DND-41 (cell line): ENCODE results near the gene PCP2.

ENCODE experiments used
- ATAC-seq: fragments of 200-7000 bp; cut with Tn5 transposase; 3 replicates; pipeline ENCODE4 v1.9.1; 2021; ENCODE audit warnings: low read depth; ENCODE audit not compliant: insufficient read depth
- DNase-seq: peaks from one replicate; pipeline ENCODE4 v3.0.0-alpha.2; 2020
- H2AFZ ChIP-seq: 2 replicates; pipeline ENCODE4 v1.6.0; 2012; ENCODE audit warnings: low read depth, low read length
- H3K27ac ChIP-seq: 2 replicates; pipeline ENCODE4 v1.5.1; 2012; ENCODE audit warnings: low read length, inconsistent platforms
- H3K27me3 ChIP-seq: fragments of 200-600 bp; sonication (generic); 2 replicates; pipeline ENCODE4 v1.6.0; 2012; ENCODE audit warnings: low read length, mild to moderate bottlenecking, inconsistent platforms; ENCODE audit not compliant: insufficient read depth, poor library complexity
- H3K36me3 ChIP-seq: 2 replicates; pipeline ENCODE4 v1.5.1; 2012; ENCODE audit warnings: low read length, inconsistent platforms; ENCODE audit not compliant: insufficient read depth
- H3K4me1 ChIP-seq: 2 replicates; pipeline ENCODE4 v1.5.1; 2012; ENCODE audit warnings: mild to moderate bottlenecking, low read length; ENCODE audit not compliant: insufficient read depth
- H3K4me2 ChIP-seq: 2 replicates; pipeline ENCODE4 v1.6.0; 2012; ENCODE audit warnings: mild to moderate bottlenecking, moderate library complexity, low read length, inconsistent platforms; ENCODE audit not compliant: insufficient read depth
- H3K4me3 ChIP-seq, 2 experiments: fragments of 200-600 bp in 1 of 2; shearing (Covaris generic) in 1 of 2; 2 replicates each; pipeline ENCODE4 v1.5.1; 2012 to 2016; ENCODE audit warnings: inconsistent platforms in 2 of 2, low read length in 2 of 2, mild to moderate bottlenecking in 2 of 2, low read depth in 1 of 2, moderate library complexity in 1 of 2
- H3K79me2 ChIP-seq: 2 replicates; pipeline ENCODE4 v1.6.0; 2012; ENCODE audit warnings: low read length, inconsistent platforms; ENCODE audit not compliant: insufficient read depth
- H3K9ac ChIP-seq: 2 replicates; pipeline ENCODE4 v1.6.0; 2012; ENCODE audit warnings: low read depth, mild to moderate bottlenecking, inconsistent platforms, low read length, moderate library complexity
- H3K9me3 ChIP-seq: 2 replicates; pipeline ENCODE4 v1.5.1; 2012; ENCODE audit warnings: low read length, moderate library complexity, mild to moderate bottlenecking, inconsistent platforms; ENCODE audit not compliant: insufficient read depth, severe bottlenecking
- H4K20me1 ChIP-seq: 2 replicates; pipeline ENCODE4 v1.6.0; 2012; ENCODE audit warnings: low read length; ENCODE audit not compliant: insufficient read depth
- EZH2 ChIP-seq: IDR thresholded peaks from 3 replicates; pipeline ENCODE4 v1.6.1; 2012; ENCODE audit warnings: borderline replicate concordance, low read depth, mild to moderate bottlenecking, moderate library complexity, low read length, inconsistent platforms; ENCODE audit not compliant: severe bottlenecking
- TF ChIP-seq, protein P1 (sequence below): IDR thresholded peaks from 2 replicates; pipeline ENCODE4 v1.5.1; 2012; ENCODE audit warnings: borderline replicate concordance, low read length, moderate library complexity, mild to moderate bottlenecking; ENCODE audit not compliant: poor library complexity, severe bottlenecking; ENCODE audit errors: extremely low read depth

PCP2 gene

DNA sequence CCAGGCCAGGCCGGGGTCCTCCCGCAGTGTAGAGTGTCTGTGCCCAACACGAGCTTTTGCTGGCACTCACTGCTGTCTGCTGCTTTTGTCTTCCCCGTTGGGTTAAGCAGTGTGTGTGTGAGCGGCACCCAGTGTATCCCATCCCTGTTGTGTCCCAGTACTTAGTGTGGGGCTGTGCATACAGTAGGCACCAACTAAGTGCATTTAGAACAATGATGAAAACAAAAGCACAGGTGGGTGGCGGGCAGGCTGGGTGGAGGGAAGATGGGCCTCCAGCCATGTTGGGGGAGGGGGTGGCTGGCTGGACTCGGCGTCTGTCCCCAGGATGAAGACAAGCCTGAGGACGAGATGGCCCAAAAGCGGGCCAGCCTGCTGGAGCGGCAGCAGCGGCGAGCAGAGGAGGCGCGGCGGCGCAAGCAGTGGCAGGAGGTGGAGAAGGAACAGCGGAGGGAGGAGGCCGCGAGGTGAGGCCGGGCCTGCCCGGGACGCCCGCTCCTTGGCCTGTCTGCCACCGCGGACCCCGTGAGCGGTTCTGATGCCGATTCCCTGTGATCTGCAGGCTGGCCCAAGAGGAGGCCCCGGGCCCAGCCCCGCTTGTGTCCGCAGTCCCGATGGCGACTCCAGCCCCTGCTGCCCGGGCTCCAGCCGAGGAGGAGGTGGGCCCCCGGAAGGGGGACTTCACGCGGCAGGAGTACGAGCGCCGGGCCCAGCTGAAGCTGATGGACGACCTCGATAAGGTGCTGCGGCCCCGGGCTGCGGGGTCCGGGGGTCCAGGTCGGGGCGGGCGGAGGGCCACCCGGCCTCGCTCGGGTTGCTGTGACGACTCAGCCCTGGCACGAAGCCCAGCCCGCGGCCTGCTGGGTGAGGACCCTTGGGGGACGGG lies 18.4 kb downstream of the PCP2 start:
- H4K20me1 ChIP-seq: 0 out of 2 replicates have a peak, but pooled peaks cover under 1% of the 10 kb centered on the region
- no peak overlapping the region for H3K4me2 ChIP-seq
- H3K9ac ChIP-seq: no peak overlapping the region
- no peaks in the 10 kb centered on the region for H3K4me1 ChIP-seq
- DNase-seq (no peak), ATAC-seq (no peak)
- H3K27ac ChIP-seq: no peak overlapping the region
- H2AFZ ChIP-seq: no peak overlapping the region
- H3K79me2 ChIP-seq: no peaks in the 10 kb centered on the region
- H3K36me3 ChIP-seq: peaks cover 12% of the 10 kb centered on the region
- H3K9me3 ChIP-seq: no peaks in the 10 kb centered on the region
- no peaks in the 10 kb centered on the region for H3K27me3 ChIP-seq
- H3K4me3 ChIP-seq: no peak overlapping the region
- no peak for TF ChIP-seq EZH2
- TF ChIP-seq, protein P1, sequence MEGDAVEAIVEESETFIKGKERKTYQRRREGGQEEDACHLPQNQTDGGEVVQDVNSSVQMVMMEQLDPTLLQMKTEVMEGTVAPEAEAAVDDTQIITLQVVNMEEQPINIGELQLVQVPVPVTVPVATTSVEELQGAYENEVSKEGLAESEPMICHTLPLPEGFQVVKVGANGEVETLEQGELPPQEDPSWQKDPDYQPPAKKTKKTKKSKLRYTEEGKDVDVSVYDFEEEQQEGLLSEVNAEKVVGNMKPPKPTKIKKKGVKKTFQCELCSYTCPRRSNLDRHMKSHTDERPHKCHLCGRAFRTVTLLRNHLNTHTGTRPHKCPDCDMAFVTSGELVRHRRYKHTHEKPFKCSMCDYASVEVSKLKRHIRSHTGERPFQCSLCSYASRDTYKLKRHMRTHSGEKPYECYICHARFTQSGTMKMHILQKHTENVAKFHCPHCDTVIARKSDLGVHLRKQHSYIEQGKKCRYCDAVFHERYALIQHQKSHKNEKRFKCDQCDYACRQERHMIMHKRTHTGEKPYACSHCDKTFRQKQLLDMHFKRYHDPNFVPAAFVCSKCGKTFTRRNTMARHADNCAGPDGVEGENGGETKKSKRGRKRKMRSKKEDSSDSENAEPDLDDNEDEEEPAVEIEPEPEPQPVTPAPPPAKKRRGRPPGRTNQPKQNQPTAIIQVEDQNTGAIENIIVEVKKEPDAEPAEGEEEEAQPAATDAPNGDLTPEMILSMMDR: no peak

- ATAC-seq: no peak
- Histone ChIP-seq H3K36me3 (no peaks in the 10 kb centered on the region), H3K27me3 (no peaks in the 10 kb centered on the region)
Observed at GRCh38 chr19:7612282-7613274, 20.9 kb downstream of the PCP2 start.

DNA sequence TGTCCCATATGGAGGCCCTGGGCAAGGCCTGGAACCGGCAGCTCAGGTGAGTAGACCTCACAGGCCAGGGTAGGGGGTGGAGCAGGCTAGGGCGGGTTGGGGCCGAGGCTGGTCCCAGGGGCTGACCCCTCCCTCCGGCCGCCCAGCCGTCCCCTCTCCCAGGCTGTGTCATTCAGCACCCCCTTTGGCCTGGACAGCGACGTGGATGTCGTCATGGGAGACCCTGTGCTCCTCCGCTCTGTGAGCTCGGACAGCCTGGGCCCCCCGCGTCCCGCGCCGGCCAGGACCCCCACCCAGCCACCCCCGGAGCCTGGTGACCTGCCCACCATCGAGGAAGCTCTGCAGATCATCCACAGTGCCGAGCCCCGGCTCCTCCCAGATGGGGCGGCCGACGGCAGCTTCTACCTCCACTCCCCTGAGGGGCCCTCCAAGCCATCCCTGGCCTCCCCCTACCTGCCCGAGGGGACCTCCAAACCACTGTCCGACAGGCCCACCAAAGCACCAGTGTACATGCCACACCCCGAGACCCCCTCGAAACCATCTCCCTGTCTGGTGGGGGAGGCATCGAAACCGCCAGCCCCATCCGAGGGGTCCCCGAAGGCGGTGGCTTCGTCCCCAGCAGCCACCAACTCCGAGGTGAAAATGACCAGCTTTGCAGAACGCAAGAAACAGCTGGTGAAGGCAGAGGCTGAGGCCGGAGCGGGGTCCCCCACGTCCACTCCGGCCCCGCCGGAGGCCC lies 21.8 kb downstream of the PCP2 start:
- H2AFZ ChIP-seq: no peak overlapping the region
- DNase-seq (no peak), ATAC-seq (no peak)
- no peaks in the 10 kb centered on the region for H3K9me3 ChIP-seq
- no peaks in the 10 kb centered on the region for H3K4me1 ChIP-seq
- H3K79me2 ChIP-seq: no peaks in the 10 kb centered on the region
- H3K9ac ChIP-seq: no peak overlapping the region
- H3K27me3 ChIP-seq: no peaks in the 10 kb centered on the region
- H3K4me2 ChIP-seq: no peak overlapping the region
- no peaks in the 10 kb centered on the region for H3K36me3 ChIP-seq
- H3K27ac ChIP-seq: no peak overlapping the region
- H3K4me3 ChIP-seq: no peak overlapping the region
- H4K20me1 ChIP-seq: no peaks in the 10 kb centered on the region
- TF ChIP-seq EZH2: no peak
- TF ChIP-seq, protein P1: no peak

More at GRCh38 chr19:7612282-7613274, 20.9 kb downstream of the PCP2 start:
- no peak overlapping the region for H2AFZ ChIP-seq
- H3K4me3 ChIP-seq: no peak overlapping the region
- H3K9me3 ChIP-seq: no peaks in the 10 kb centered on the region
- H3K4me1 ChIP-seq: no peaks in the 10 kb centered on the region
- TF ChIP-seq, protein P1: no peak
- TF ChIP-seq EZH2: no peak
- no peak overlapping the region for H3K4me2 ChIP-seq
- H4K20me1 ChIP-seq: no peaks in the 10 kb centered on the region
- no peaks in the 10 kb centered on the region for H3K79me2 ChIP-seq
- no peak overlapping the region for H3K27ac ChIP-seq
- no peak for DNase-seq
- no peak overlapping the region for H3K9ac ChIP-seq
